PFSK-1 (cell line): ENCODE measurements around the gene LRIG3.

Experiments used
- POLR2AphosphoS5 ChIP-seq: IDR thresholded peaks from 2 replicates; pipeline ENCODE4 v1.6.1; 2012; ENCODE audit warnings: low read depth, mild to moderate bottlenecking, control low read depth, low read length, moderate library complexity
- REST ChIP-seq, 2 experiments: IDR thresholded peaks; 2 replicates each; pipeline versions ENCODE4 v1.6.1 to v1.8.0; 2011 to 2012; ENCODE audit warnings: low read depth in 2 of 2, low read length in 2 of 2, control low read depth in 1 of 2, inconsistent platforms in 1 of 2, mild to moderate bottlenecking in 1 of 2, moderate library complexity in 1 of 2; ENCODE audit not compliant: insufficient read depth in 1 of 2
- TAF1 ChIP-seq: IDR thresholded peaks from 2 replicates; pipeline ENCODE4 v1.6.1; 2012; ENCODE audit warnings: low read length, control low read depth, borderline replicate concordance; ENCODE audit not compliant: insufficient read depth

- TF ChIP-seq POLR2AphosphoS5 (no peak), REST (IDR thresholded peaks at IDR 0.05; ENCODE audit: insufficient read depth in 1 of 2, low read depth in 2 of 2, low read length in 2 of 2) (no peak), TAF1 (no peak)
These were observed 35.5 kb upstream of the LRIG3 start for GRCh38 chr12:58955849-58956248.
